ENCODE measurements around the gene BMPER. TPM values are rescaled to one million over a fixed set of nuclear protein-coding genes. Genes with fewer than 3 reads are reported as not detected.

Gene BMPER
- total RNA-seq (2021) (6.7 and 8.2 TPM in 2 replicates), Bru-seq, nascent RNA (percentile 66 among the genes with signal in this experiment), BruChase-seq, experiment 1, labeled RNA remaining after a 2-hour chase (percentile 48 among the genes with signal in this experiment), BruChase-seq, experiment 2, labeled RNA remaining after a 6-hour chase (percentile 40 among the genes with signal in this experiment)
- long read RNA-seq, partial matches to known transcripts = 2 of 21 reads
- long read RNA-seq, other reads (novel, unspliced or antisense) = 18 of 21 reads

GRCh38 chr7:33905389-33906032, at the start of gene BMPER:
TSS of gene BMPER (plus strand) at chr7:33905539. CDS start at chr7:33905614, 75 bp downstream.
- H3K9me3 ChIP-seq (ENCODE audit: low read depth, low read length, poor library complexity, severe bottlenecking) = no peaks in the 10 kb centered on the region
- H3K4me3 ChIP-seq (ENCODE audit: low read depth, low read length, poor library complexity, severe bottlenecking) = peak within 1 kb of the TSS; percentile 68
- H3K27ac ChIP-seq (ENCODE audit: low read depth, low read length, poor library complexity, severe bottlenecking) = peak within 1 kb of the TSS; percentile 67
- BruUV-seq (replicated peaks) = no TSS peak
- ChIA-PET CTCF (interaction anchor here (1.1 kb wide), 1 partner anchor 97 kb away, joined by 4 read pairs; no protein-coding TSS in a partner anchor), POLR2A (ENCODE audit: low non-redundant PET) (interaction anchor here (0.7 kb wide), 1 partner anchor 567 kb away, joined by 8 read pairs; no protein-coding TSS in a partner anchor)
- no peaks in the 10 kb centered on the region for H3K36me3 ChIP-seq (ENCODE audit: insufficient read depth, low read length, poor library complexity, severe bottlenecking)
- no peak for TF ChIP-seq EZH2 (IDR thresholded peaks at IDR 0.05; ENCODE audit: borderline replicate concordance, low read depth, low read length, poor library complexity, severe bottlenecking)
- no peak for TF ChIP-seq CTCF (conservative IDR thresholded peaks at IDR 0.05; ENCODE audit: low read depth, low read length)
- peaks cover 5% of the 10 kb centered on the region for H3K27me3 ChIP-seq (replicated peaks; ENCODE audit: insufficient read depth, low read depth, low read length, poor library complexity)
- peaks cover 12% of the 10 kb centered on the region for H3K4me1 ChIP-seq (ENCODE audit: insufficient read depth, low read length, poor library complexity, severe bottlenecking)
- DNase-seq (ENCODE audit: low spot score) = peak; percentile 59
- intact Hi-C loops (cut with micrococcal nuclease; ENCODE audit: unreplicated experiment) = loop anchor here (10.0 kb wide), 1 partner anchor 661 kb away; no protein-coding TSS in a partner anchor

- H3K36me3 ChIP-seq (ENCODE audit: insufficient read depth, low read length, poor library complexity, severe bottlenecking) = no peaks in the 10 kb centered on the region
- H3K27ac ChIP-seq (ENCODE audit: low read depth, low read length, poor library complexity, severe bottlenecking) = no peak overlapping the region
- H3K4me1 ChIP-seq (ENCODE audit: insufficient read depth, low read length, poor library complexity, severe bottlenecking) = no peaks in the 10 kb centered on the region
- TF ChIP-seq EZH2 (IDR thresholded peaks at IDR 0.05; ENCODE audit: borderline replicate concordance, low read depth, low read length, poor library complexity, severe bottlenecking) (no peak), CTCF (conservative IDR thresholded peaks at IDR 0.05; ENCODE audit: low read depth, low read length) (no peak)
- no TSS peak for BruUV-seq (replicated peaks)
- POLR2A ChIA-PET (ENCODE audit: low non-redundant PET) = no interaction called here
- H3K4me3 ChIP-seq (ENCODE audit: low read depth, low read length, poor library complexity, severe bottlenecking) = no peak overlapping the region
- DNase-seq (ENCODE audit: low spot score) = no peak
- CTCF ChIA-PET = no interaction called here
- H3K27me3 ChIP-seq (replicated peaks; ENCODE audit: insufficient read depth, low read depth, low read length, poor library complexity) = no peaks in the 10 kb centered on the region
- intact Hi-C loops (cut with micrococcal nuclease; ENCODE audit: unreplicated experiment) = no loop called here
- H3K9me3 ChIP-seq (ENCODE audit: low read depth, low read length, poor library complexity, severe bottlenecking) = no peaks in the 10 kb centered on the region
Observed at GRCh38 chr7:33861947-33862346, 43.4 kb upstream of the BMPER start.

GRCh38 chr7:33862946-33863814, 42.2 kb upstream of the BMPER start:
- no TSS peak for BruUV-seq (replicated peaks)
- ChIA-PET CTCF (no interaction called here), POLR2A (ENCODE audit: low non-redundant PET) (no interaction called here)
- intact Hi-C loops (cut with micrococcal nuclease; ENCODE audit: unreplicated experiment) = no loop called here
- Histone ChIP-seq H3K27me3 (replicated peaks; ENCODE audit: insufficient read depth, low read depth, low read length, poor library complexity) (no peaks in the 10 kb centered on the region), H3K4me1 (ENCODE audit: insufficient read depth, low read length, poor library complexity, severe bottlenecking) (no peaks in the 10 kb centered on the region), H3K36me3 (ENCODE audit: insufficient read depth, low read length, poor library complexity, severe bottlenecking) (no peaks in the 10 kb centered on the region), H3K27ac (ENCODE audit: low read depth, low read length, poor library complexity, severe bottlenecking) (no peak overlapping the region), H3K9me3 (ENCODE audit: low read depth, low read length, poor library complexity, severe bottlenecking) (no peaks in the 10 kb centered on the region), H3K4me3 (ENCODE audit: low read depth, low read length, poor library complexity, severe bottlenecking) (no peak overlapping the region)
- TF ChIP-seq CTCF (conservative IDR thresholded peaks at IDR 0.05; ENCODE audit: low read depth, low read length) (no peak), EZH2 (IDR thresholded peaks at IDR 0.05; ENCODE audit: borderline replicate concordance, low read depth, low read length, poor library complexity, severe bottlenecking) (no peak)
- no peak for DNase-seq (ENCODE audit: low spot score)
